PC-9 (cell line): ENCODE measurements around the gene SNF8.

Source experiments
- EZH2 ChIP-seq: fragments of 200-600 bp; sonication (generic); IDR thresholded peaks from 2 replicates; pipeline ENCODE4 v1.8.0; 2017; ENCODE audit warnings: antibody characterized with exemption, low read depth
- TF ChIP-seq, protein P1 (sequence below): fragments of 200-600 bp; sonication (generic); conservative IDR thresholded peaks from 2 replicates; pipeline ENCODE4 v1.6.1; 2017; ENCODE audit warnings: mixed run types, antibody characterized with exemption, mild to moderate bottlenecking, moderate library complexity

DNA sequence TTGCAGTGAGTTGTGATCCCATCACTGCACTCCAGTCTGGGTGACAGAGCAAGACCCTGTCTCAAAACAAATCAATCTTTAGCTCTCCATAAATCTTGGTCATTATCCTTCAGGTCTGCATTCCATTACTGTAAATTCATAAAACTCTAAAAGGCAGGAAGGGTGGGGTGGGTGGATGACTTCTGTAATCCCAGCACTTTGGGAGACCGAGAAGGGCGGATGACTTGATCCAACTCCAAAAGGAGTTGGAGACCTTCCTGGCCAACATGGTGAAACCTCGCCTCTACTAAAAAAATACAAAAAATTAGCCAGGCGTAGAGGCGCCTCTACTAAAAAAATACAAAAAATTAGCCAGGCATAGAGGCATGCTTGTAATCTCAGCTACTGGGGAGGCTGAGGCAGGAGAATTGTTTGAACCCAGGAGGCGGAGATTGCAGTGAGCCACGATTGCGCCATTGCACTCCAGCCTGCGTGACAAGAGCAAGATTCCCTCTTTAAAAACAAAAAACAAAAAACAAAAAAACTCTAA is 38.6 kb downstream of the SNF8 start:
- TF ChIP-seq, protein P1, sequence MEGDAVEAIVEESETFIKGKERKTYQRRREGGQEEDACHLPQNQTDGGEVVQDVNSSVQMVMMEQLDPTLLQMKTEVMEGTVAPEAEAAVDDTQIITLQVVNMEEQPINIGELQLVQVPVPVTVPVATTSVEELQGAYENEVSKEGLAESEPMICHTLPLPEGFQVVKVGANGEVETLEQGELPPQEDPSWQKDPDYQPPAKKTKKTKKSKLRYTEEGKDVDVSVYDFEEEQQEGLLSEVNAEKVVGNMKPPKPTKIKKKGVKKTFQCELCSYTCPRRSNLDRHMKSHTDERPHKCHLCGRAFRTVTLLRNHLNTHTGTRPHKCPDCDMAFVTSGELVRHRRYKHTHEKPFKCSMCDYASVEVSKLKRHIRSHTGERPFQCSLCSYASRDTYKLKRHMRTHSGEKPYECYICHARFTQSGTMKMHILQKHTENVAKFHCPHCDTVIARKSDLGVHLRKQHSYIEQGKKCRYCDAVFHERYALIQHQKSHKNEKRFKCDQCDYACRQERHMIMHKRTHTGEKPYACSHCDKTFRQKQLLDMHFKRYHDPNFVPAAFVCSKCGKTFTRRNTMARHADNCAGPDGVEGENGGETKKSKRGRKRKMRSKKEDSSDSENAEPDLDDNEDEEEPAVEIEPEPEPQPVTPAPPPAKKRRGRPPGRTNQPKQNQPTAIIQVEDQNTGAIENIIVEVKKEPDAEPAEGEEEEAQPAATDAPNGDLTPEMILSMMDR, result no peak
- TF ChIP-seq EZH2, result no peak
